ENCODE data around the gene POLD4. TPM values are rescaled to one million over a fixed set of nuclear protein-coding genes. Genes with fewer than 3 reads are reported as not detected.
"Not testable (repeated sequence)": the region's sequence is repeated elsewhere in the genome, so short reads cannot be mapped to it uniquely, and the experiment has no call there.

POLD4 gene
- total RNA-seq (2021; ENCODE audit: unreplicated experiment), result 44.2 TPM
- 101 and 113 TPM in 2 replicates for polyA plus RNA-seq (2012)
- percentile 68 among the genes with signal in this experiment for Bru-seq, nascent RNA
- percentile 74 among the genes with signal in this experiment for BruChase-seq, experiment 1, labeled RNA remaining after a 6-hour chase
- percentile 64 among the genes with signal in this experiment for BruChase-seq, experiment 2, labeled RNA remaining after a 2-hour chase
- long read RNA-seq, transcript POLD4-209 (2 exons, 860 nt), result major isoform, 15 of 47 reads
- long read RNA-seq, transcript POLD4-205 (4 exons, 1,486 nt), result minor isoform, 9 of 47 reads
- long read RNA-seq, transcript POLD4-201 (4 exons, 918 nt), result minor isoform, 14 of 47 reads
- long read RNA-seq, partial matches to known transcripts, result 0 of 47 reads
- long read RNA-seq, other reads (novel, unspliced or antisense), result 6 of 47 reads

- H3K4me3 ChIP-seq (replicated peaks in 1 of 2; ENCODE audit: low read depth in 1 of 2, low read length in 2 of 2), result peak within 1 kb of the TSS; percentile 79 to 86
- ATAC-seq, result peak; percentile 72
- ChIA-PET RAD21 (ENCODE audit: low non-redundant PET in 1 of 2, low total read pairs in 2 of 2, uncharacterized antibody in 2 of 2, unreplicated experiment in 2 of 2) (interaction anchor here (1.1 to 6.0 kb wide), 3 partner anchors 27 to 29 kb away, joined by 3 to 76 read pairs (median 6); no protein-coding TSS in a partner anchor), POLR2A (interaction anchor here (0.9 to 8.1 kb wide), 7 partner anchors 8 to 51 kb away, joined by 3 to 210 read pairs (median 4); partner anchors contain the start of genes CLCF1, PPP1CA and RAD9A), CTCF (interaction anchor here (1.2 to 16.6 kb wide), 5 partner anchors 8 to 48 kb away, joined by 3 to 456 read pairs (median 9); partner anchors contain the start of genes CLCF1 and PPP1CA)
- no peak for TF ChIP-seq CBX3 (IDR thresholded peaks at IDR 0.05; ENCODE audit: low read depth)
- no peak for TF ChIP-seq ZFX (IDR thresholded peaks at IDR 0.05)
- TF ChIP-seq TCF7L2 (IDR thresholded peaks at IDR 0.05; ENCODE audit: borderline replicate concordance, extremely low read depth, insufficient read depth, insufficient read length), result peak; percentile 70
- TF ChIP-seq POLR2A (IDR thresholded peaks at IDR 0.05; ENCODE audit: borderline replicate concordance, extremely low read depth, insufficient read depth, insufficient read length), result peak; percentile 47
- TF ChIP-seq YY1 (IDR thresholded peaks at IDR 0.05; ENCODE audit: extremely low read depth, insufficient replicate concordance, low read depth, low read length), result peak; percentile 73
- TF ChIP-seq SRF (IDR thresholded peaks at IDR 0.05; ENCODE audit: low read depth), result no peak
- TF ChIP-seq POLR2AphosphoS5 (IDR thresholded peaks at IDR 0.05; ENCODE audit: low read depth, low read length), result peak; percentile 79
- H3K9me2 ChIP-seq (ENCODE audit: insufficient read depth), result no peaks in the 10 kb centered on the region
- H2AFZ ChIP-seq (ENCODE audit: low read depth, low read length, poor library complexity, severe bottlenecking), result no peak within 1 kb of the TSS
- H3K27me3 ChIP-seq (ENCODE audit: insufficient read depth, low read length), result no peaks in the 10 kb centered on the region
- peak within 1 kb of the TSS; percentile 95 for H3K27ac ChIP-seq (ENCODE audit: low read depth, low read length)
- intact Hi-C loops (cut with micrococcal nuclease), result loop anchor here (5.0 kb wide), 1 partner anchor 114 kb away; the partner anchor contains the start of gene TMEM134
- no peaks in the 10 kb centered on the region for H3K36me3 ChIP-seq (ENCODE audit: control insufficient read depth in 1 of 2, insufficient read depth in 2 of 2, low read length in 2 of 2)
- H3K79me2 ChIP-seq (ENCODE audit: insufficient read depth, low read length), result peaks cover 10% of the 10 kb centered on the region; the same call in 1 of the 2 replicates
- peak within 1 kb of the TSS; percentile 93 for H3K4me2 ChIP-seq (ENCODE audit: low read length)
- DNase-seq (ENCODE audit: low read depth, low spot score), result no peak
- H3K9ac ChIP-seq (ENCODE audit: low read length), result peak within 1 kb of the TSS; percentile 84
- no TSS peak for BruUV-seq (replicated peaks)
- H4K20me1 ChIP-seq (ENCODE audit: insufficient read depth), result no peaks in the 10 kb centered on the region
- H3K9me3 ChIP-seq (ENCODE audit: control insufficient read depth in 1 of 2, insufficient read depth in 1 of 2, low read depth in 1 of 2, low read length in 2 of 2), result no peaks in the 10 kb centered on the region
- H3K4me1 ChIP-seq (ENCODE audit: control insufficient read depth in 1 of 2, insufficient read depth in 2 of 2, low read length in 2 of 2), result peaks cover 55 to 81% of the 10 kb centered on the region in 2 experiments
These were observed at the start of gene POLD4 for GRCh38 chr11:67353317-67354074. Gene POLD4 (minus strand): TSS chr11:67353546. CDS start chr11:67353399, 147 bp downstream.

GRCh38 chr11:67403085-67403484, 49.7 kb upstream of the POLD4 start:
- H3K4me3 ChIP-seq (replicated peaks in 1 of 2; ENCODE audit: low read depth in 1 of 2, low read length in 2 of 2); RAD21 ChIA-PET (ENCODE audit: low non-redundant PET in 1 of 2, low total read pairs in 2 of 2, uncharacterized antibody in 2 of 2, unreplicated experiment in 2 of 2); BruUV-seq (replicated peaks); H3K27ac ChIP-seq (ENCODE audit: low read depth, low read length); H4K20me1 ChIP-seq (ENCODE audit: insufficient read depth); H3K9me2 ChIP-seq (ENCODE audit: insufficient read depth); H2AFZ ChIP-seq (ENCODE audit: low read depth, low read length, poor library complexity, severe bottlenecking); DNase-seq (ENCODE audit: low read depth, low spot score); H3K9me3 ChIP-seq (ENCODE audit: control insufficient read depth in 1 of 2, insufficient read depth in 1 of 2, low read depth in 1 of 2, low read length in 2 of 2); H3K4me2 ChIP-seq (ENCODE audit: low read length); ATAC-seq; H3K27me3 ChIP-seq (ENCODE audit: insufficient read depth, low read length); POLR2A ChIA-PET; H3K9ac ChIP-seq (ENCODE audit: low read length): not testable (repeated sequence)
- peaks cover 24% of the 10 kb centered on the region for H3K79me2 ChIP-seq (ENCODE audit: insufficient read depth, low read length)
- H3K36me3 ChIP-seq (ENCODE audit: control insufficient read depth in 1 of 2, insufficient read depth in 2 of 2, low read length in 2 of 2), result peaks cover 2 to 13% of the 10 kb centered on the region in 2 experiments; a peak in 3 of 4 replicates
- peaks cover 9 to 18% of the 10 kb centered on the region in 2 experiments for H3K4me1 ChIP-seq (ENCODE audit: control insufficient read depth in 1 of 2, insufficient read depth in 2 of 2, low read length in 2 of 2)
- CTCF ChIA-PET, result interaction anchor here (2.0 kb wide), 1 partner anchor 51 kb away, joined by 9 read pairs; the partner anchor contains the start of gene POLD4
- intact Hi-C loops (cut with micrococcal nuclease), result loop anchor here (2.0 kb wide), 1 partner anchor 66 kb away; the partner anchor contains the start of gene TMEM134

- H3K27ac ChIP-seq (ENCODE audit: low read depth, low read length), result peak overlapping the region; percentile 69
- not testable (repeated sequence) for H3K9me3 ChIP-seq (ENCODE audit: control insufficient read depth in 1 of 2, insufficient read depth in 1 of 2, low read depth in 1 of 2, low read length in 2 of 2); DNase-seq (ENCODE audit: low read depth, low spot score); H3K27me3 ChIP-seq (ENCODE audit: insufficient read depth, low read length); H3K9me2 ChIP-seq (ENCODE audit: insufficient read depth); H4K20me1 ChIP-seq (ENCODE audit: insufficient read depth); ATAC-seq; H2AFZ ChIP-seq (ENCODE audit: low read depth, low read length, poor library complexity, severe bottlenecking)
- peak overlapping the region; percentile 89 for H3K4me2 ChIP-seq (ENCODE audit: low read length)
- peaks cover 9 to 21% of the 10 kb centered on the region in 2 experiments; a peak in 3 of 4 replicates for H3K36me3 ChIP-seq (ENCODE audit: control insufficient read depth in 1 of 2, insufficient read depth in 2 of 2, low read length in 2 of 2)
- ChIA-PET POLR2A (interaction anchor here (0.5 to 1.8 kb wide), 5 partner anchors 10 to 80 kb away, joined by 3 to 8 read pairs (median 5); partner anchors contain the start of genes POLD4 and RAD9A), RAD21 (ENCODE audit: low non-redundant PET in 1 of 2, low total read pairs in 2 of 2, uncharacterized antibody in 2 of 2, unreplicated experiment in 2 of 2) (interaction anchor here (1.0 to 1.7 kb wide), 4 partner anchors 13 to 81 kb away, joined by 4 to 6 read pairs (median 4); partner anchors contain the start of genes AIP (in 1 of the 2) and TMEM134 (in 1 of the 2)), CTCF (interaction anchor here (0.6 to 2.1 kb wide), 19 partner anchors 10 to 553 kb away, joined by 3 to 17 read pairs (median 5); partner anchors contain the start of genes AIP, NUDT8, PITPNM1 and POLD4)
- BruUV-seq (replicated peaks), result TSS peak; percentile 95
- H3K4me1 ChIP-seq (ENCODE audit: control insufficient read depth in 1 of 2, insufficient read depth in 2 of 2, low read length in 2 of 2), result peaks cover 9 to 18% of the 10 kb centered on the region in 2 experiments
- intact Hi-C loops (cut with micrococcal nuclease), result loop anchor here (1.0 to 2.0 kb wide), 2 partner anchors 45 to 66 kb away; partner anchors contain the start of gene TMEM134
- H3K4me3 ChIP-seq (replicated peaks in 1 of 2; ENCODE audit: low read depth in 1 of 2, low read length in 2 of 2), result peak overlapping the region; percentile 23 to 48
- H3K79me2 ChIP-seq (ENCODE audit: insufficient read depth, low read length), result peaks cover 24% of the 10 kb centered on the region
- peak overlapping the region; percentile 55 for H3K9ac ChIP-seq (ENCODE audit: low read length)
These were observed 49.0 kb upstream of the POLD4 start for GRCh38 chr11:67402192-67402839.
